GM12891 (cell line): ENCODE results near the gene AP5Z1.

ENCODE experiments used
- POLR2A ChIP-seq: IDR thresholded peaks from 2 replicates; pipeline ENCODE4 v1.6.1; 2011; ENCODE audit warnings: low read depth, low read length, control low read depth
- POLR2AphosphoS5 ChIP-seq: IDR thresholded peaks from 2 replicates; pipeline ENCODE4 v1.6.1; 2011; ENCODE audit warnings: low read depth, low read length, control low read depth
- POU2F2 ChIP-seq: IDR thresholded peaks from 2 replicates; pipeline ENCODE4 v1.6.1; 2011; ENCODE audit warnings: low read depth, mild to moderate bottlenecking, control low read depth, low read length, moderate library complexity
- TAF1 ChIP-seq: IDR thresholded peaks from 2 replicates; pipeline ENCODE4 v1.6.1; 2011; ENCODE audit warnings: low read depth, low read length, control low read depth

DNA sequence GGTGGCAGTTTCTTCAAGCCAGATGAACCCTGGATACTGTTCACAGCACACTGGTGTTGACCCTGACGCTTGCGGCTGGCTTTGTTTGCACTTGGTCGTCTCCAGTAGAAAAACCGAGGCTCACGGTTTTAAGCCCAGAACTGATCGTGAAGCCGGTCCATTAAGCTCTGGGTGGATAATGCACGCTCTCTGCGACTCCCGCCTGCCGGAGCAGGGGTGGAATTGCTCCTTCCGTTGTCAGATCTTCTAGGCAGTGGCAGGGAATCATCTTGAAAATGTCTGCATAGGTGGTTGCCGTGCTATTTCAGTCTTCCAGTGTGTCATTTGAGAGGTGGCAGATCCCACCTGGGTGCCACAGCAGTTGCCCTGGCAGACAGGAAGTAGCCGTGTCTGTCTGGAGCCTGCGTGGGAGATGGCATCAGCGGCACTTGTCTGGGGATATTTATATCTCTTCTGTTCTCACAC, 35.9 kb upstream of the AP5Z1 start:
- no peak for TF ChIP-seq POLR2AphosphoS5
- TF ChIP-seq TAF1, result no peak
- TF ChIP-seq POLR2A, result no peak
- no peak for TF ChIP-seq POU2F2
